Tibial artery (tissue), 4 donors: ENCODE measurements around the gene MOK.

Experiments
- DNase-seq, 2 donors: peaks; one replicate each; pipeline ENCODE4 v3.0.0-alpha.2; 2019
- H3K27ac ChIP-seq, 2 donors: fragments of 200-600 bp; sonication (generic) in 1 of 2; 1 replicate in 1 of 2; 2 replicates in 1 of 2; pipeline ENCODE4 v1.5.1; 2018 to 2019; ENCODE audit warnings: mild to moderate bottlenecking in 1 of 2
- H3K27me3 ChIP-seq, 2 donors: fragments of 200-600 bp; sonication (generic) in 1 of 2; one replicate each; pipeline versions ENCODE4 v1.5.1 to v1.6.0; 2016 to 2019
- H3K36me3 ChIP-seq, 3 donors: fragments of 200-600 bp; sonication (generic) in 2 of 3; one replicate each; pipeline ENCODE4 v1.5.1; 2016 to 2019; ENCODE audit warnings: mild to moderate bottlenecking in 2 of 3
- H3K4me1 ChIP-seq, 4 donors: fragments of 200-600 bp; sonication (generic) in 2 of 4; 1 replicate in 3 of 4; 2 replicates in 1 of 4; pipeline ENCODE4 v1.5.1; 2016 to 2019
- H3K4me3 ChIP-seq, 2 donors: fragments of 200-600 bp; sonication (generic) in 1 of 2; 1 replicate in 1 of 2; 2 replicates in 1 of 2; pipeline ENCODE4 v1.5.1; 2018 to 2019; ENCODE audit warnings: mild to moderate bottlenecking in 2 of 2
- H3K9me3 ChIP-seq, 3 donors: fragments of 200-600 bp; sonication (generic) in 1 of 3; one replicate each; pipeline ENCODE4 v1.5.1; 2016 to 2019
- CTCF ChIP-seq, 2 experiments: fragments of 200-600 bp in 1 of 2; fragments of 450-650 bp in 1 of 2; IDR thresholded peaks; one replicate each; pipeline ENCODE4 v1.5.1; 2017 to 2019; ENCODE audit warnings: antibody characterized with exemption in 2 of 2, mild to moderate bottlenecking in 1 of 2, moderate library complexity in 1 of 2
- intact Hi-C: fragments of 100-400 bp; cut with DNase I; formaldehyde crosslinking; loops from one replicate; pipeline ENCODE4 v1.15.0; 2023; ENCODE audit warnings: low total_unique reads

The MOK gene

GRCh38 chr14:102229071-102229738, 75.8 kb downstream of the MOK start:
- Histone ChIP-seq H3K27me3 (no peaks in the 10 kb centered on the region), H3K4me1 (peaks cover 0 to 8% (median 0%) of the 10 kb centered on the region in 4 donors), H3K36me3 (peaks cover 0 to 57% (median 6%) of the 10 kb centered on the region in 3 donors), H3K4me3 (no peak overlapping the region), H3K9me3 (no peaks in the 10 kb centered on the region), H3K27ac (no peak overlapping the region)
- intact Hi-C loops = no loop called here
- TF ChIP-seq CTCF (IDR thresholded peaks at IDR 0.05) = no peak
- DNase-seq = no peak

- no peak for DNase-seq
- Histone ChIP-seq H3K27ac (no peak overlapping the region), H3K9me3 (no peaks in the 10 kb centered on the region), H3K4me3 (peak overlapping the region; percentile 4 to 6), H3K4me1 (peaks cover 0 to 8% (median 0%) of the 10 kb centered on the region in 4 donors), H3K36me3 (peaks cover 0 to 59% (median 12%) of the 10 kb centered on the region in 3 donors), H3K27me3 (no peaks in the 10 kb centered on the region)
- intact Hi-C loops = no loop called here
- TF ChIP-seq CTCF (IDR thresholded peaks at IDR 0.05) = no peak
These were observed 77.6 kb downstream of the MOK start for GRCh38 chr14:102227184-102227964.

- H3K27ac ChIP-seq = no peak overlapping the region
These were observed 78.4 kb downstream of the MOK start for GRCh38 chr14:102226356-102227125.

GRCh38 chr14:102225936-102226335, 79.0 kb downstream of the MOK start:
- no peak for TF ChIP-seq CTCF (IDR thresholded peaks at IDR 0.05)
- Histone ChIP-seq H3K36me3 (peaks cover 0 to 57% (median 16%) of the 10 kb centered on the region in 3 donors), H3K4me3 (no peak overlapping the region), H3K27me3 (no peaks in the 10 kb centered on the region), H3K4me1 (peaks cover 0 to 8% (median 0%) of the 10 kb centered on the region in 4 donors), H3K9me3 (no peaks in the 10 kb centered on the region), H3K27ac (no peak overlapping the region)
- no peak for DNase-seq
- intact Hi-C loops = no loop called here

More at GRCh38 chr14:102226356-102227125, 78.4 kb downstream of the MOK start:
- Histone ChIP-seq H3K9me3 (no peaks in the 10 kb centered on the region), H3K4me1 (peaks cover 0 to 8% (median 0%) of the 10 kb centered on the region in 4 donors), H3K4me3 (no peak overlapping the region), H3K27me3 (no peaks in the 10 kb centered on the region), H3K36me3 (peaks cover 0 to 59% (median 16%) of the 10 kb centered on the region in 3 donors)
- intact Hi-C loops = no loop called here
- TF ChIP-seq CTCF (IDR thresholded peaks at IDR 0.05) = no peak
- DNase-seq = no peak

- no peaks in the 10 kb centered on the region for H3K9me3 ChIP-seq
- no peak for TF ChIP-seq CTCF (IDR thresholded peaks at IDR 0.05)
- H3K4me1 ChIP-seq = peaks cover 0 to 8% (median 0%) of the 10 kb centered on the region in 4 donors
- no peak for DNase-seq
- no peak overlapping the region for H3K4me3 ChIP-seq
- H3K27ac ChIP-seq = no peak overlapping the region
- H3K36me3 ChIP-seq = peaks cover 0 to 54% (median 16%) of the 10 kb centered on the region in 3 donors
- H3K27me3 ChIP-seq = no peaks in the 10 kb centered on the region
- intact Hi-C loops = no loop called here
These were observed 79.6 kb downstream of the MOK start for GRCh38 chr14:102225386-102225785.
